KMS-11 (cell line): Measurements from ENCODE around the gene GAS6.
"Not testable (repeated sequence)": the region's sequence is repeated elsewhere in the genome, so short reads cannot be mapped to it uniquely, and the experiment has no call there.

ENCODE experiments used
- H2AFZ ChIP-seq: fragments of 200-600 bp; sonication (generic); 2 replicates; pipeline ENCODE4 v1.6.1; 2016; ENCODE audit warnings: antibody characterized with exemption, mixed run types, low read depth
- H3K27ac ChIP-seq: fragments of 200-600 bp; sonication (generic); 2 replicates; pipeline ENCODE4 v1.6.1; 2016; ENCODE audit warnings: mild to moderate bottlenecking, mixed run types
- H3K27me3 ChIP-seq: fragments of 200-600 bp; sonication (generic); 2 replicates; pipeline ENCODE4 v1.6.1; 2017; ENCODE audit warnings: mild to moderate bottlenecking, low read depth, mixed run types, moderate library complexity; ENCODE audit not compliant: insufficient read depth
- H3K36me3 ChIP-seq: fragments of 200-600 bp; sonication (generic); 2 replicates; pipeline ENCODE4 v1.6.1; 2017; ENCODE audit warnings: mild to moderate bottlenecking, mixed run types; ENCODE audit not compliant: insufficient read depth
- H3K4me1 ChIP-seq: fragments of 200-600 bp; sonication (generic); 2 replicates; pipeline ENCODE4 v1.6.1; 2016; ENCODE audit warnings: mild to moderate bottlenecking, low read depth, mixed run types; ENCODE audit not compliant: poor library complexity, severe bottlenecking
- H3K4me2 ChIP-seq: fragments of 200-600 bp; sonication (generic); 2 replicates; pipeline ENCODE4 v1.7.0; 2016; ENCODE audit warnings: mild to moderate bottlenecking, mixed run types
- H3K4me3 ChIP-seq: fragments of 200-600 bp; sonication (generic); IDR thresholded peaks from 2 replicates; pipeline ENCODE4 v1.6.1; 2017; ENCODE audit warnings: low read depth, low read length, mixed read lengths; ENCODE audit not compliant: insufficient read depth
- H3K79me2 ChIP-seq: fragments of 200-600 bp; sonication (generic); 2 replicates; pipeline ENCODE4 v1.6.1; 2016; ENCODE audit warnings: low read depth, mixed run types; ENCODE audit not compliant: insufficient read depth
- H3K9ac ChIP-seq: fragments of 200-600 bp; sonication (generic); 2 replicates; pipeline ENCODE4 v1.6.1; 2016; ENCODE audit warnings: mild to moderate bottlenecking, mixed run types
- H4K20me1 ChIP-seq: fragments of 200-600 bp; sonication (generic); 2 replicates; pipeline ENCODE4 v1.6.1; 2016; ENCODE audit warnings: mild to moderate bottlenecking, mixed run types; ENCODE audit not compliant: insufficient read depth
- CTCF ChIP-seq: fragments of 200-600 bp; sonication (generic); conservative IDR thresholded peaks from 2 replicates; pipeline ENCODE4 v1.6.1; 2017; ENCODE audit warnings: low read depth, mild to moderate bottlenecking, antibody characterized with exemption, low read length, moderate library complexity, mixed read lengths

The GAS6 gene

GRCh38 chr13:113827021-113827420, 36.9 kb downstream of the GAS6 start:
- TF ChIP-seq CTCF = no peak
- H3K36me3 ChIP-seq = no peaks in the 10 kb centered on the region

GRCh38 chr13:113826446-113826845, 37.4 kb downstream of the GAS6 start:
- not testable (repeated sequence) for H3K4me2 ChIP-seq, H3K9ac ChIP-seq, H2AFZ ChIP-seq, H3K4me1 ChIP-seq, H3K4me3 ChIP-seq, H3K36me3 ChIP-seq, H4K20me1 ChIP-seq, H3K27me3 ChIP-seq, H3K79me2 ChIP-seq, H3K27ac ChIP-seq

More at GRCh38 chr13:113827021-113827420, 36.9 kb downstream of the GAS6 start:
- no peaks in the 10 kb centered on the region for H4K20me1 ChIP-seq
- no peak overlapping the region for H3K4me3 ChIP-seq
- no peak overlapping the region for H2AFZ ChIP-seq
- H3K27me3 ChIP-seq = no peaks in the 10 kb centered on the region
- H3K79me2 ChIP-seq = no peaks in the 10 kb centered on the region
- H3K27ac ChIP-seq = no peak overlapping the region
- no peak overlapping the region for H3K9ac ChIP-seq
- no peak overlapping the region for H3K4me2 ChIP-seq
- no peaks in the 10 kb centered on the region for H3K4me1 ChIP-seq

GRCh38 chr13:113825841-113826240, 38.0 kb downstream of the GAS6 start:
- Histone ChIP-seq H3K4me1 (no peaks in the 10 kb centered on the region), H3K27me3 (no peaks in the 10 kb centered on the region), H4K20me1 (no peaks in the 10 kb centered on the region), H3K4me2 (no peak overlapping the region), H3K36me3 (no peaks in the 10 kb centered on the region), H3K27ac (no peak overlapping the region), H2AFZ (no peak overlapping the region), H3K9ac (no peak overlapping the region), H3K4me3 (no peak overlapping the region), H3K79me2 (no peaks in the 10 kb centered on the region)
- no peak for TF ChIP-seq CTCF

- Histone ChIP-seq H3K27me3 (no peaks in the 10 kb centered on the region), H3K4me3 (no peak overlapping the region), H4K20me1 (no peaks in the 10 kb centered on the region), H3K4me2 (no peak overlapping the region), H2AFZ (no peak overlapping the region), H3K36me3 (no peaks in the 10 kb centered on the region), H3K4me1 (no peaks in the 10 kb centered on the region), H3K79me2 (no peaks in the 10 kb centered on the region), H3K27ac (no peak overlapping the region), H3K9ac (no peak overlapping the region)
- TF ChIP-seq CTCF = no peak
Observed at GRCh38 chr13:113823771-113824170, 40.1 kb downstream of the GAS6 start.

- Histone ChIP-seq H3K9ac (no peak overlapping the region), H3K4me1 (no peaks in the 10 kb centered on the region), H3K4me2 (no peak overlapping the region), H2AFZ (no peak overlapping the region), H3K79me2 (no peaks in the 10 kb centered on the region), H4K20me1 (no peaks in the 10 kb centered on the region), H3K27me3 (no peaks in the 10 kb centered on the region), H3K36me3 (no peaks in the 10 kb centered on the region), H3K27ac (no peak overlapping the region), H3K4me3 (no peak overlapping the region)
- TF ChIP-seq CTCF = no peak
Observed at GRCh38 chr13:113822956-113823744, 40.7 kb downstream of the GAS6 start.
